ENCODE results near the gene RBM12.

RBM12 gene

GRCh38 chr20:35651958-35652357 is 12.7 kb downstream of the RBM12 start:
- Histone ChIP-seq H3K27me3 (ENCODE audit: control insufficient read depth, insufficient read depth, low read length) (no peaks in the 10 kb centered on the region), H3K36me3 (ENCODE audit: control insufficient read depth, insufficient read depth, low read length) (peaks cover 59% of the 10 kb centered on the region), H3K27ac (ENCODE audit: low read depth, low read length) (no peak overlapping the region), H3K9ac (ENCODE audit: low read depth, low read length) (no peak overlapping the region), H3K9me3 (ENCODE audit: control insufficient read depth, insufficient read depth, low read length) (no peaks in the 10 kb centered on the region), H3K4me3 (ENCODE audit: low read depth, low read length) (no peak overlapping the region), H3K4me1 (ENCODE audit: control insufficient read depth, insufficient read depth, low read length) (no peaks in the 10 kb centered on the region)

GRCh38 chr20:35650632-35651031 is 14.1 kb downstream of the RBM12 start:
- no peaks in the 10 kb centered on the region for H3K4me1 ChIP-seq (ENCODE audit: control insufficient read depth, insufficient read depth, low read length)
- peaks cover 58% of the 10 kb centered on the region for H3K36me3 ChIP-seq (ENCODE audit: control insufficient read depth, insufficient read depth, low read length)
- H3K9me3 ChIP-seq (ENCODE audit: control insufficient read depth, insufficient read depth, low read length) = no peaks in the 10 kb centered on the region
- H3K27me3 ChIP-seq (ENCODE audit: control insufficient read depth, insufficient read depth, low read length) = no peaks in the 10 kb centered on the region
- H3K27ac ChIP-seq (ENCODE audit: low read depth, low read length) = no peak overlapping the region
- no peak overlapping the region for H3K4me3 ChIP-seq (ENCODE audit: low read depth, low read length)
- H3K9ac ChIP-seq (ENCODE audit: low read depth, low read length) = no peak overlapping the region

- H3K9me3 ChIP-seq (ENCODE audit: control insufficient read depth, insufficient read depth, low read length) = no peaks in the 10 kb centered on the region
- H3K4me1 ChIP-seq (ENCODE audit: control insufficient read depth, insufficient read depth, low read length) = no peaks in the 10 kb centered on the region
- H3K27ac ChIP-seq (ENCODE audit: low read depth, low read length) = no peak overlapping the region
- no peak overlapping the region for H3K4me3 ChIP-seq (ENCODE audit: low read depth, low read length)
- H3K27me3 ChIP-seq (ENCODE audit: control insufficient read depth, insufficient read depth, low read length) = no peaks in the 10 kb centered on the region
- no peak overlapping the region for H3K9ac ChIP-seq (ENCODE audit: low read depth, low read length)
- H3K36me3 ChIP-seq (ENCODE audit: control insufficient read depth, insufficient read depth, low read length) = peaks cover 40% of the 10 kb centered on the region
Observed at GRCh38 chr20:35648836-35649235, 15.9 kb downstream of the RBM12 start.

- Histone ChIP-seq H3K4me3 (ENCODE audit: low read depth, low read length) (no peak overlapping the region), H3K27me3 (ENCODE audit: control insufficient read depth, insufficient read depth, low read length) (no peaks in the 10 kb centered on the region), H3K27ac (ENCODE audit: low read depth, low read length) (no peak overlapping the region), H3K9me3 (ENCODE audit: control insufficient read depth, insufficient read depth, low read length) (no peaks in the 10 kb centered on the region), H3K4me1 (ENCODE audit: control insufficient read depth, insufficient read depth, low read length) (peaks cover 13% of the 10 kb centered on the region), H3K9ac (ENCODE audit: low read depth, low read length) (no peak overlapping the region), H3K36me3 (ENCODE audit: control insufficient read depth, insufficient read depth, low read length) (peaks cover 7% of the 10 kb centered on the region; the same call in 1 of the 2 replicates)
Observed at GRCh38 chr20:35644806-35645205, 19.9 kb downstream of the RBM12 start.

- no peak overlapping the region for H3K9ac ChIP-seq (ENCODE audit: low read depth, low read length)
- no peak overlapping the region for H3K27ac ChIP-seq (ENCODE audit: low read depth, low read length)
- H3K36me3 ChIP-seq (ENCODE audit: control insufficient read depth, insufficient read depth, low read length) = peaks cover 2% of the 10 kb centered on the region; the same call in 1 of the 2 replicates
- no peaks in the 10 kb centered on the region for H3K27me3 ChIP-seq (ENCODE audit: control insufficient read depth, insufficient read depth, low read length)
- H3K4me1 ChIP-seq (ENCODE audit: control insufficient read depth, insufficient read depth, low read length) = peaks cover 17% of the 10 kb centered on the region
- H3K4me3 ChIP-seq (ENCODE audit: low read depth, low read length) = no peak overlapping the region
- no peaks in the 10 kb centered on the region for H3K9me3 ChIP-seq (ENCODE audit: control insufficient read depth, insufficient read depth, low read length)
Observed at GRCh38 chr20:35643045-35643444, 21.7 kb downstream of the RBM12 start.

GRCh38 chr20:35641743-35642142 is 23.0 kb downstream of the RBM12 start:
- H3K4me1 ChIP-seq (ENCODE audit: control insufficient read depth, insufficient read depth, low read length) = peaks cover 17% of the 10 kb centered on the region
- no peaks in the 10 kb centered on the region for H3K9me3 ChIP-seq (ENCODE audit: control insufficient read depth, insufficient read depth, low read length)
- no peaks in the 10 kb centered on the region for H3K36me3 ChIP-seq (ENCODE audit: control insufficient read depth, insufficient read depth, low read length)
- H3K9ac ChIP-seq (ENCODE audit: low read depth, low read length) = no peak overlapping the region
- H3K4me3 ChIP-seq (ENCODE audit: low read depth, low read length) = no peak overlapping the region
- no peak overlapping the region for H3K27ac ChIP-seq (ENCODE audit: low read depth, low read length)
- no peaks in the 10 kb centered on the region for H3K27me3 ChIP-seq (ENCODE audit: control insufficient read depth, insufficient read depth, low read length)

GRCh38 chr20:35640724-35641123 is 24.0 kb downstream of the RBM12 start:
- no peaks in the 10 kb centered on the region for H3K36me3 ChIP-seq (ENCODE audit: control insufficient read depth, insufficient read depth, low read length)
- H3K27me3 ChIP-seq (ENCODE audit: control insufficient read depth, insufficient read depth, low read length) = no peaks in the 10 kb centered on the region
- no peak overlapping the region for H3K27ac ChIP-seq (ENCODE audit: low read depth, low read length)
- H3K9me3 ChIP-seq (ENCODE audit: control insufficient read depth, insufficient read depth, low read length) = no peaks in the 10 kb centered on the region
- no peak overlapping the region for H3K9ac ChIP-seq (ENCODE audit: low read depth, low read length)
- H3K4me1 ChIP-seq (ENCODE audit: control insufficient read depth, insufficient read depth, low read length) = peaks cover 17% of the 10 kb centered on the region
- H3K4me3 ChIP-seq (ENCODE audit: low read depth, low read length) = no peak overlapping the region

- Histone ChIP-seq H3K9me3 (ENCODE audit: control insufficient read depth, insufficient read depth, low read length) (no peaks in the 10 kb centered on the region), H3K27ac (ENCODE audit: low read depth, low read length) (no peak overlapping the region), H3K27me3 (ENCODE audit: control insufficient read depth, insufficient read depth, low read length) (no peaks in the 10 kb centered on the region), H3K36me3 (ENCODE audit: control insufficient read depth, insufficient read depth, low read length) (no peaks in the 10 kb centered on the region), H3K4me3 (ENCODE audit: low read depth, low read length) (no peak overlapping the region), H3K4me1 (ENCODE audit: control insufficient read depth, insufficient read depth, low read length) (peaks cover 17% of the 10 kb centered on the region), H3K9ac (ENCODE audit: low read depth, low read length) (no peak overlapping the region)
Observed at GRCh38 chr20:35638751-35639150, 25.9 kb downstream of the RBM12 start.

- Histone ChIP-seq H3K9me3 (ENCODE audit: control insufficient read depth, insufficient read depth, low read length) (no peaks in the 10 kb centered on the region), H3K9ac (ENCODE audit: low read depth, low read length) (no peak overlapping the region), H3K4me3 (ENCODE audit: low read depth, low read length) (no peak overlapping the region), H3K27ac (ENCODE audit: low read depth, low read length) (no peak overlapping the region), H3K27me3 (ENCODE audit: control insufficient read depth, insufficient read depth, low read length) (no peaks in the 10 kb centered on the region), H3K4me1 (ENCODE audit: control insufficient read depth, insufficient read depth, low read length) (peaks cover 11% of the 10 kb centered on the region; the same call in 1 of the 2 replicates), H3K36me3 (ENCODE audit: control insufficient read depth, insufficient read depth, low read length) (peaks cover 4% of the 10 kb centered on the region; the same call in 1 of the 2 replicates)
Observed at GRCh38 chr20:35637276-35637675, 27.4 kb downstream of the RBM12 start.

GRCh38 chr20:35636095-35636494 is 28.6 kb downstream of the RBM12 start:
- Histone ChIP-seq H3K36me3 (ENCODE audit: control insufficient read depth, insufficient read depth, low read length) (peaks cover 16% of the 10 kb centered on the region), H3K9me3 (ENCODE audit: control insufficient read depth, insufficient read depth, low read length) (no peaks in the 10 kb centered on the region), H3K4me1 (ENCODE audit: control insufficient read depth, insufficient read depth, low read length) (peaks cover 11% of the 10 kb centered on the region; the same call in 1 of the 2 replicates), H3K9ac (ENCODE audit: low read depth, low read length) (no peak overlapping the region), H3K27ac (ENCODE audit: low read depth, low read length) (no peak overlapping the region), H3K27me3 (ENCODE audit: control insufficient read depth, insufficient read depth, low read length) (no peaks in the 10 kb centered on the region), H3K4me3 (ENCODE audit: low read depth, low read length) (no peak overlapping the region)

- Histone ChIP-seq H3K27ac (ENCODE audit: low read depth, low read length) (no peak overlapping the region), H3K36me3 (ENCODE audit: control insufficient read depth, insufficient read depth, low read length) (peaks cover 21% of the 10 kb centered on the region), H3K9ac (ENCODE audit: low read depth, low read length) (no peak overlapping the region), H3K27me3 (ENCODE audit: control insufficient read depth, insufficient read depth, low read length) (no peaks in the 10 kb centered on the region), H3K4me3 (ENCODE audit: low read depth, low read length) (no peak overlapping the region), H3K4me1 (ENCODE audit: control insufficient read depth, insufficient read depth, low read length) (peaks cover 8% of the 10 kb centered on the region; the same call in 1 of the 2 replicates), H3K9me3 (ENCODE audit: control insufficient read depth, insufficient read depth, low read length) (no peaks in the 10 kb centered on the region)
Observed at GRCh38 chr20:35635652-35636051, 29.0 kb downstream of the RBM12 start.
